LoVo (cell line): Measurements from ENCODE around the gene RFX2.
"Not testable (repeated sequence)": the region's sequence is repeated elsewhere in the genome, so short reads cannot be mapped to it uniquely, and the experiment has no call there.

ENCODE experiments used
- DNase-seq: peaks from one replicate; pipeline ENCODE4 v3.0.0-alpha.2; 2016; ENCODE audit warnings: low spot score

RFX2 gene

GRCh38 chr19:6110360-6110977 lies at the start of gene RFX2:
Gene RFX2 (minus strand): TSS chr19:6110500. CDS start chr19:6047496, 63,004 bp downstream.
- peak; percentile 99 for DNase-seq

GRCh38 chr19:6156033-6156432 lies 45.7 kb upstream of the RFX2 start:
- DNase-seq = no peak

- DNase-seq = no peak
Measured at GRCh38 chr19:6150289-6150688, 40.0 kb upstream of the RFX2 start.

GRCh38 chr19:6141217-6141616 lies 30.9 kb upstream of the RFX2 start:
- no peak for DNase-seq

GRCh38 chr19:6138511-6138910 lies 28.2 kb upstream of the RFX2 start:
- no peak for DNase-seq

- DNase-seq = no peak
Measured at GRCh38 chr19:6138066-6138465, 27.8 kb upstream of the RFX2 start.

GRCh38 chr19:6133231-6133630 lies 22.9 kb upstream of the RFX2 start:
- no peak for DNase-seq

- no peak for DNase-seq
Measured at GRCh38 chr19:6132482-6132881, 22.2 kb upstream of the RFX2 start.

GRCh38 chr19:6127716-6128335 lies 17.5 kb upstream of the RFX2 start:
- DNase-seq = no peak

- DNase-seq = peak; percentile 61
Measured at GRCh38 chr19:6126335-6126974, 16.2 kb upstream of the RFX2 start.

- DNase-seq = peak; percentile 85
Measured at GRCh38 chr19:6125571-6125989, 15.3 kb upstream of the RFX2 start.

GRCh38 chr19:6119031-6119430 lies 8.7 kb upstream of the RFX2 start:
- DNase-seq = no peak

- DNase-seq = no peak
Measured at GRCh38 chr19:6118043-6118442, 7.7 kb upstream of the RFX2 start.

- DNase-seq = no peak
Measured at GRCh38 chr19:6117534-6117933, 7.2 kb upstream of the RFX2 start.

GRCh38 chr19:6116749-6117430 lies 6.6 kb upstream of the RFX2 start:
- DNase-seq = no peak

GRCh38 chr19:6115992-6116391 lies 5.7 kb upstream of the RFX2 start:
- no peak for DNase-seq

GRCh38 chr19:6113616-6114188 lies 3.4 kb upstream of the RFX2 start:
- DNase-seq = no peak

- DNase-seq = no peak
Measured at GRCh38 chr19:6109947-6110346, 353 bp downstream of the RFX2 start.

GRCh38 chr19:6108721-6109633 lies 1.3 kb downstream of the RFX2 start:
- DNase-seq = no peak

- not testable (repeated sequence) for DNase-seq
Measured at GRCh38 chr19:6106643-6107294, 3.5 kb downstream of the RFX2 start.

GRCh38 chr19:6105444-6105843 lies 4.9 kb downstream of the RFX2 start:
- DNase-seq = no peak
